DMS153 (cell line): Measurements from ENCODE around the gene GAR1.
"Not testable (repeated sequence)": the region's sequence is repeated elsewhere in the genome, so short reads cannot be mapped to it uniquely, and the experiment has no call there.

ENCODE experiments used
- DNase-seq: peaks from one replicate; lab custom pipeline; 2025; lab: John Stamatoyannopoulos, UW

The GAR1 gene

DNA sequence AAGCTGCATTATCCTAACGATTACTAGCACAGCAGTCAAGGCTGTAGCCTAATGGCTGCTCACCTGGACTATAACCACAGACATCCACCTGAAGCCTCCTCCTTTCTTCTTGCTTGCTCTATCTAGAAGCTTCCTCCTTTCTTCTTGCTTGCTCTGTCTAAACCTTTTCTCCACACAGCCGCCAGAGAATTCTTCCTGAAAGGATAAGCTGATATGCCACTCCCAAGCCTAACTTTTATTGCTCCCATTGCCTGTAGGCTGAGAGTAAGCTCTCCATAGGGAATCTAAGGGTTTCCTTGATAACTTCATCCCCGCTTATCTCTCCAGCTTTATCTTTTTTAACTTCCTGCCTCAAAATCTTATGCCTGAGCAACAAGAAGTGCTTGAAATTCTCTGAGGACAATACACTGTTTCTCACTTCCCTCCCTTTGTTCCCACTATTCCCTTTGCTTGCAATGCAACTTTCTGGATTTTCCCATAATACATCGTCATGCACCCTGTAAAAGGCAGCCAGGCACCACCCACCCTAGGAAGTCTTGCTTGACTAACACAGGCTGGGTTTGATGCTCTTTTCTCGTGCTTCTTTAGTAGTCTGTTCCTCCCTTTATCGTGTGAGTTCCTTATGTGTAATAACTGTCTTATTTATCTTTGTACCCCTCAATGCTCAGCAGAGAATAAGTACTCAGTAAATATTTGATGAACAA lies 31.0 kb downstream of the GAR1 start:
- no peak for DNase-seq

GRCh38 chr4:109847896-109848442 lies 32.4 kb downstream of the GAR1 start, which contains the start of gene LRIT3:
Gene LRIT3 (plus strand): TSS chr4:109848107. CDS start chr4:109848202, 95 bp downstream.
- DNase-seq: no peak

DNA sequence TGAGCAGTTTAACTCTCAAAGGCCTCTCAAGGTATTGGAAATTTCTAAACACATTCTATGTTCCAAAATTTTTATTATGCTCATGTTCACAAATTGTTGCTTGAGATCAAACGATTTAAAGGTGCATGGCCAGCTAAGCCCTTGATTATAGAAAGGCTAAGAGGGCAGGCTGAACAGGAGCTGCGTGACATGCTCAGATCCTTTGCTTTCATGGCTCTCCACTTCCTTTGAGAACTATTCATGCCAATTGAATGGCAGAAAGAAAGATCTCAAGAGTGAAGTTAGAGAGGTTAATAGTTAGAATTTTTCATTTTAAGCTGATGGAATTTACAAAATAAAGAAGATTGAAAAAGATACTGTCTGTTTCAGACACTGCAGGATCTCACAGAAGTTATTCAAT lies 32.9 kb downstream of the GAR1 start:
- no peak for DNase-seq

- no peak for DNase-seq
Measured at GRCh38 chr4:109850601-109851000, 35.0 kb downstream of the GAR1 start.

DNA sequence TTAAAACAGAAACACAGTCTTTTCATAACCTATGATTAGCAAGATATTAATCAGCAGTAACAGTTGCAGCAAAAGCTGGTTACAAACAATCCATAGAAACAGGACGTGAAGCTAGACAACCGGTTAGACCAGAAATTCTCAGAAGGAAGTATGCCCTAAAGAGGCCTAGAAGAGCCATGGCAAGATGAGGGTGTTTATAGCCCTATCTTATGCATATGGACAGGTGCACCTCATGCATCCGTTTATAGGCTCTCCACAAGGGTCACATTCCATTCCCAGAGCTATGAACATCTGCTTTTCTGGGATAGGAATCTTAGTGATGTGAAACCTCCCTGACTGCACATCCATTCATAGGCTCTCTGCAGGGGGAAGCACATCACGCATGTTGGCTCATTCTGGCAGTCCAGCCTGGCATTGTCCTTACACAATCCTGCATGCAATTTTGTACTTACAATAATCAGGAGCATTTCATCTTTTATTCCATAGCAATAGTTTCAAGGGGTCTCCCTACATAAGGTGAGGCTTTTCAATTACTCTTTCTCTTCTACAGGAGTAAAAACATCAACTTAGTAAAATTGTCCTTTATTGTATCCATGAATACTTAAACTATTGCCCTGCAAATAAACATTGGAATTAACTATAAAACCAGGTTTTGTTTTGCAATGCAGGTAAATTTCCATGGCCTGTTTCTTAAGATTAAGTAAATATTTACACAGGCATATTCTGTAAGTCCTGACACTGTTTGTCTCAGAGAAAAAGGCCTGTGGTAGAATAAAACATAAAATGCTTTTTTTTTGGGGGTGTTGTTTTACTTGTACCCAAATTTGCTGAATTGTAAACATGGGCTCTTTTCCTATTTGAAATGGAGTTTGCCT lies 44.1 kb downstream of the GAR1 start:
- not testable (repeated sequence) for DNase-seq

DNA sequence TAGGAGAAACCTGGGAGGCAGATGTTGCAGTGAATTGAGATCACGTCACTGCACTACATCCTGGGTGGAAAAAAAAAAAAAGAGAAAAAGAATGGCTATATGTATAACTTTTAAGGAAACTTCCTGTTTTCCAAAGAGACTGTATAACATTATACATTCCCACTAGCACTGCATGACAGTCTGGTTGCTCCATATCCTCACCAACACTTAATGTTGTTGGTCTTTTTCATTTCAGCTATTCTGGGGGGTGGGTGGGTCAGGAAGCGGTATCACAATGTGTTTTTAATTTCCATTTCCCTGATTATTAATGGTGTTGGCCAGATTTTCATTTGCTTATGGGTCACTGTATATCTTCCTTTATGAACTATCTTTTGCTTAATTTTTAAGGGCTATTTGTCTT lies 45.7 kb downstream of the GAR1 start:
- DNase-seq: no peak

DNA sequence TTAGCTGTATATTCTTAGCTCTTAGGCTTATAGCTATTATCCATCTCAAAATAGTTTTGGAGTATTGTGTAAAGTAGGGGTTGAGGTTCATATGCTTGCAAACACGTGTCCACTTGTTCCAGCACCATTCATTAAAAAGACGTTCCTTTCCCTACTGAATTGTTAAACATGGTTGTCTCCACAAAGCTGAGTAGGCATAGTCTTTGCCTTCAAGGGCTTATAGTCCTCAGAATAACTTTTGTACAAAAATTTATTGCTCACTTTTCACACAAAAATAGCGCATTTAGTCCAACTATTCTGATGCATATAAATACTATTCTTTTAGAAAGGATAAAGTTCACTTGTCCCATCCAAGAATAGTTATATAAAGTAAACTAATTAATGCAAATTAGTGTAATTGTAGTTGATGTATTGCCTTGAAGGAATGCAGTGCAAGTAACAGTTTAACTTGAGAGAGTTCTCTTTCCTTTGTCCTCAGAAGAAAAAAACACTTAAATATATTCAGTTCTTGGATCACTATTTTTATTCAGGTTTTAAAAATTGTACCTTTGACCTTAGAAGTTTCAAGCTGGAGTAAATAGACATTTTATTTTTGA lies 46.5 kb downstream of the GAR1 start:
- DNase-seq: no peak

DNA sequence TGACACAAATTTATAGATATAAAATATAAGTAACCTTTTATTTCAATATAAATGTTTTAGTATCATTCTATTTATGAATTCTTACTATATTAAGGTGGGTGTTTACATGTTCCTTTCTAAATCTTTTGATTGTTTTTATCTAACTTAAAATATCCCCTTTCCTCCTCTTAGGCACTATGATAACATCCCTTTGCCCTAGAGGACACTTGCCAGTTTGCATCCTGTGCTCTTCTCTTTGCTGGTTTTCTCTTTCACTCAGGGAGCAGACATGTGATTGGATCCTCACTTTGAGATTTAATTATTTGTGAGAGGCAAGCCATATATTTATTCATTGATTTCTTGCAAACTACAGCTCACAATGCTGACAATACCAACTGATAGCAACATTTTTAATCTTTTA lies 48.6 kb downstream of the GAR1 start:
- DNase-seq: no peak

GRCh38 chr4:109870061-109870460 lies 54.5 kb downstream of the GAR1 start:
- no peak for DNase-seq

- DNase-seq: no peak
Measured at GRCh38 chr4:109872065-109872464, 56.5 kb downstream of the GAR1 start.

DNA sequence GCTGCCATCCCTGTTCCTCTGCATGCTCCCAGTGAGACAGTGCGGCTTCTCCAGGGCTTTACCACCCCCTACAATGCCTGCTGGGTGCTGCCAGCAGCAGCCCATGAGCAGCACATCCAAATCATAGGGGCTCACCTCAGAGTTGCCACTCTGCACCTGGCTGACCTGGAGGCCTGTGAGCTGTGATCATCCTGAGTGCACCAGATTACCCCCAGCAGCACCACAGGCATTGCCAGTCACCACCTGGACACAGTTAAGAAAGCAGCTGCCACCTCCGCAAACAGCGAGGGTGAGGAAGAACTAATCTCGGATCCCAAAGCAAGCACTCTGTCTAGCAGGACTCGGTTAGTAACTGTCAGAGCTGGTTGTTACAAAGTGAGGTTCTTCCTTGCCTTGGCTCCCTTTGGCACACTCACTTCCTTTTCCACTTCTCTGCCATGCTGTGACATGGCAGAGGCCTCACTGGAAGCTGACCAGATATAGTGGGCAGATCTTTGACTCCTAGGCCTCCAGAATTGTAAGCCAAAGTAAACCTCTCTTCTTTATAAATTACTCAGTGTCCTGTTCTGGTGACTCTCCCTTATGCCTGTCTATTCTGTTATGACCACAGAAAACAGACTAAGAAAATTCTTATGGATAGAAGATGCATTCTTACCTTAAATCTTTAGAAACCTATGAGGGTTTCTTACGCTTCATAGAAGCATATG lies 57.5 kb downstream of the GAR1 start:
- no peak for DNase-seq

DNA sequence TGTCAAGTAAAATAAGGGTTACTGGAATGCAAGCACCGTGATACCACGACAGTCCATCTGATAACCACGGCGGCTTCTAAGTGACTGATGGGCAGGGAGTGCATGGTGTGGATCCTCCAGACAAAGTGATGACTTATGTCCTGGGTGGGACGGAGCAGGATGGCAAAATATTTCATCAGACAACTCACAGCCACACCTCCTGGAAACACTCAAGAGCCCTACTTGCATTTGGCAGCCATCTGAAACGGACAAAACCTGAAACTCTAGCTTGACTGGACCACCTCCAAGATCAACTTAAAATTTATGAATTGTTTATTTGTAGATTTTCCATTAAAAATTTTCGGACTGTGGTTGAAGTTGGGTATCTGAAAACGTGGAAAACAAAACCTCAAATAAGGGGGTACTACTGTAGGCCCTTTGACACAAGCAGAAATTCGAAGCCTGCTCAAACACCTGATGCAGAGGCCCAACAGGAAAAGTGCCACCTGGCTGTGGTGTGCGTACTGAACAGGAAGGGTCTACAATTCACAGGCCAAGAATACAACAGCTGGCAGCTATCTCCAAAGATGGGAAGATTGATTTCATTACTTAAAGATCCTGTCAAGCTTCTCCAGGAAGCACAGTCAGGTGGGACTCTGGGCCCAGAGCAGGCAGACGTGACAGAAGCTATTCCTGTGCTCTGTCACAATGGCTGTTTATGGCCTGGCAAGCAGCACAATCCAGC lies 58.4 kb downstream of the GAR1 start:
- no peak for DNase-seq
